GM21423 (cell line): ENCODE measurements around the gene TTC19.
"Not testable (repeated sequence)": the region's sequence is repeated elsewhere in the genome, so short reads cannot be mapped to it uniquely, and the experiment has no call there.

ENCODE experiments used
- ATAC-seq: cut with Tn5 transposase; IDR thresholded peaks from one replicate; pipeline ENCODE4 v1.9.1; 2021; ENCODE audit warnings: mild to moderate bottlenecking, moderate library complexity; ENCODE audit not compliant: unreplicated experiment

The TTC19 gene

DNA sequence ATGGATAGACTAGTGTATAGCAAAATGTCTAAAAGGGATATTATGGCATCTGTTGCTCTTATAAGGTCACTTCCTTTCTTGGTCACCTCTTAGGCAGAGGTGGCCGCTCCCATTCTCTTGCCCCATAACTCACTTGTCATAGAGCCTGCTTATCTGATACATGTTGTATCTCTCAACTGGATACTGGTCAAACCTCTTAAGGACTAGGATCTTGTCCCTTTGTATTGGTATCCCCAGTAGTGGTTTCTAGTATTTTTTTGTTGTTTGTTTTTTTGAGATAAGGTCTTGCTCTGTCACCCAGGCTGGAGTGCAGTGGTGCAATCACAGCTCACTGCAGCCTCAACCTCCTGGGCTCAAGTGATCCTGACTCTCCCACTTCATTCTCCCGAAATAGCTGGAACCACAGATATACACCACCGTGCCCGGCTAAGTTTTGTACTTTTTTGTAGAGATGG, 27.1 kb upstream of the TTC19 start:
- no peak for ATAC-seq

DNA sequence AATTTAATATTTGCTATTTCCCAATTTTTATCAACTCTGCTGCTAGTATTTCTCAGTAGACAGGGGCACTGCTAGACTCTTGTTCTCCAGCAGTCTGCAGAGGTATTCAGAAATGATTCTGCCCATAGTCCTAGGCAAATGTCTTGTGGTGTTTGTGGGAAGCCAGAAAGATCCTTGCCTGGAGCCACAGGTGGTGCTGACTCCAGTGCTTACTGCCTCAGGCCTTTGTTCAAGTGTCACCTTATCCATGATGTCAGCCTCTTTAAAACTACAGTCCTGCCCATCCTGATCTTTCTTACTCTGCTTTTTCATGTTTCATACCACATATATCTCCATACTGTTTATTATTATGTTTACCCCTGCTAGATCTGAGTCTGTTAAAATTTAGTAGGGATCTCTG, 26.6 kb upstream of the TTC19 start:
- ATAC-seq, result no peak

GRCh38 chr17:15973834-15974233, 25.8 kb upstream of the TTC19 start:
- ATAC-seq, result no peak

DNA sequence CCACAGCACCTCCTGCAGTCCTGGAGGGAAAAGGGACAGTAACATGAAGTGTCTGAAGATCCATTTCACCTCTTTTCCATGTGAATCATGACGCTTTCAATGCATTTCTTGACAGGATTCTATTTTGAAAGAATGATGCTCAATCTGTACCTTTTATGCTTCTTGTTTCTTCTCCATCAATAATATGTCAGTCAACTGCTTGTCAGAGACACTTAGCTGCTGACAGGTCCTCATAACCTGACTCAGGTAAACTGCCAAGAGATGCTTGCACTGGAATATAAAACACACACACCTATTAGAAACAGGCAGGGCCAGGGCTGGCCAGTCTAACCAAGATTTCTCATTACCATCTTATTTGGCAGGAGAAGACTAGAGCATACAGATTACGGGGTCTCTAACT, 21.7 kb upstream of the TTC19 start:
- no peak for ATAC-seq

DNA sequence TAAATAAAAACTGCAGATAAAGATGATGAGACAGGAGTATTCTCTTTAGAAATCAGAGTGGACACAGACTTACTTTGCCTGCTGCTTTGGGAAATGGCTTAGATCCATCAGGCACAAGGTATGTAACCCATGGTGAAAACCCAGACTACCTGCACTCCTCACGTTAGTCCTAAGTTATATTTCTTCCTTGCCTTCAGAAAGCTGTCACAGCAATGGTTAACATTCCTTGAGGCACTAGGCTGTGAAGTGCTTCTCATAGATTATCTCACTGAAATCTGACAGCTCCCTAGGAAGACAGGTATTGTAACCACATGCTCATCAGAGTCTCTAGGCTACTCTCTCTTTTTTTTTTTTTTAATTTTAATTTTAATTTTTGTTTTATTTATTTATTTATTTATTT, 21.0 kb upstream of the TTC19 start:
- no peak for ATAC-seq

- ATAC-seq, result not testable (repeated sequence)
Observed at GRCh38 chr17:15979013-15979412, 20.6 kb upstream of the TTC19 start.

DNA sequence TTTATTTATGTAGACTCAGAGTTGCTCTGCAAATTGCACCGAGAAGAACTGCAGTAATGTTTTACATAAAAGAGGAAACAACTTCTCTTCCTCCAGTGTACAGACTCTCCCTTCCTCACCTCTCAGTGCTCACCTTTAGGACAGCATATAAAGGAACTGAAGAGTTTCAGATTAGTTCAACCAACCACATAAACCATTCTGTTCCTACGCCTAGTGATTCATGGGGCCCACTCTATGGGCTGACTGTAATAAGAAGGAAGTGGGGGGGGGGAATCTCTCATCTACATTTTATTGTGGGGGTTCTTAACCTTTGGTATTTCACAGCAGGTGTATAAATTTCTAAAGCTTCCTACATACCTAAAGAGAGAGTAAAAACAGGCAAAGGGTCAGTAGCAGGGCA, 18.4 kb upstream of the TTC19 start:
- ATAC-seq, result peak; percentile 88

- no peak for ATAC-seq
Observed at GRCh38 chr17:15981646-15982580, 17.7 kb upstream of the TTC19 start.

GRCh38 chr17:15996322-15996721, 3.3 kb upstream of the TTC19 start:
- ATAC-seq, result no peak

DNA sequence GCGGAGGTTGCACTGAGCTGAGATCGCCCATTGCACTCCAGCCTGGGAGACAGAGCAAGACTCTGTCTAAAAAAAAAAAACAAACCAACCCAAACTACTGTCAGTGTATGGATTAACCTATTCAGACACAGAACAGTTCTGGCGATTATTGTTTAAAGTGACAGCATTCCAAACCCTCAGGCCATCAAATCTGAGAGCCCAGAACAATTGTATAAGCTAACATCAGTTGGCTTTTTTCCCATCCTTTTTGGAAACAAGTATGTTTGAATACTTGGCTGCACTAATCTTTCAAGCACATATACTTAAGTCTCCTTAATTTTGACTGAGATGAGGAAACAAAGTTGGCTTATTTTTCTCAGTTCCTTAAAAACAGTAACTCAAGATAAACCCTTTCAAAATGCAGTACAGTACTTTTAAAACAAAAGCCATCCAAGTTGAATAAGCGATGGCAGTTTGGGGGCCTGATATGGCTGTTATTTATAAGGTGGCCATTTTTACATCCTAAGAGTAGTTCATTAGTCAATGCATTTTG, 1.5 kb upstream of the TTC19 start:
- no peak for ATAC-seq

GRCh38 chr17:15999974-16000827, 577 bp downstream of the TTC19 start:
- peak; percentile 38 for ATAC-seq

DNA sequence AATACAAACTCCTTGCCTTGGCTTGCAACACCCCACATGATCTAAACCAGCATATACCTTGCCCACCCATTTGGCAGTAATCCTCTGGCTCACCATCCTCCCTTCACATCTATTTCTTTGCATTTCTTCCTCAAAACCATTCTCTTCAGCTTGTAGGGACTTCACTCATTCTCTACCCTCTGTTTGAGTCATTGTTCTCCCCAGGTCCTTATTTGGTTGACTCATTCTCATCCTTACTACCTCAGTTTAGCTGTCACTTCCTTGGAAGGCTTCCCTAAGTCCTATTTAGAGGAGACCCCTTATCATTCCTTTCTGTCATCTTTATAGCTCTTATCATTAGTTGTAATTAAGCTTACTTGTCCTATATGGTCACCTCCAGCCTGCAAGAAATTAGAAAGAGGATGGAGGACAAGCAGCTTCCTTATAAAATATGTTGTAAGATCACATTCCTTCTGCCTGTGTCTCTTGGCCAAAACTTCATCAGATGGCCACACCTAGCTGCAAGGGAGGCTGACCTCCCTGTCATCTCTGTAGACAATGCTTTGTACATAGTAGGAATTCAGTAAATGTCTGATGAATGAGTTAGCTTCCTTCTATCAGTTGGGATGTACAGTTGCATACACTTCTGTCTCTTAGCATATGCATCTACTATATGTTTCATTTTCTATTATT, 1.7 kb downstream of the TTC19 start:
- ATAC-seq, result no peak

GRCh38 chr17:16002708-16003260, 3.2 kb downstream of the TTC19 start:
- no peak for ATAC-seq

DNA sequence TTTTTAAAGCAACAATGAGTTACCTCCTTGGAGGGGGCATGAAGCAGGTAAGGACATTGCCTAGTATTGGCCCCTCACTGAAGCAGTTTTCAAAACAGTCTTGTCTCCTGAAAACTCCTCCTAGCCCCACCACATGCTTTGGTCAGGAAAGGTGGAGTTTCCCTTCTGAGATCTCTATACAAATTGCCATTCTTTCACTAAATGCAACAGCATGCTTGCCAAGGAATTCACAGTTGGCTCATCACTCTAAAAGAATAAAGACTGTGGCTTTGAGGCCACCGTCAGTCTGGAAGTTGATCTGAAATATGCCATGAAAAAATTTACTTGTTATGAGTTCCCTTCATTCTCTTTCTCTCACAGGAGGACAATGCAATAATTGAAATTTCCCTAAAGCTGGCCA, 4.2 kb downstream of the TTC19 start:
- ATAC-seq, result no peak

GRCh38 chr17:16005636-16006035, 6.0 kb downstream of the TTC19 start:
- no peak for ATAC-seq

- no peak for ATAC-seq
Observed at GRCh38 chr17:16007439-16007838, 7.8 kb downstream of the TTC19 start.

- ATAC-seq, result no peak
Observed at GRCh38 chr17:16013943-16014407, 14.4 kb downstream of the TTC19 start.

- no peak for ATAC-seq
Observed at GRCh38 chr17:16019347-16019746, 19.7 kb downstream of the TTC19 start.

- ATAC-seq, result no peak
Observed at GRCh38 chr17:16023881-16024280, 24.3 kb downstream of the TTC19 start.

DNA sequence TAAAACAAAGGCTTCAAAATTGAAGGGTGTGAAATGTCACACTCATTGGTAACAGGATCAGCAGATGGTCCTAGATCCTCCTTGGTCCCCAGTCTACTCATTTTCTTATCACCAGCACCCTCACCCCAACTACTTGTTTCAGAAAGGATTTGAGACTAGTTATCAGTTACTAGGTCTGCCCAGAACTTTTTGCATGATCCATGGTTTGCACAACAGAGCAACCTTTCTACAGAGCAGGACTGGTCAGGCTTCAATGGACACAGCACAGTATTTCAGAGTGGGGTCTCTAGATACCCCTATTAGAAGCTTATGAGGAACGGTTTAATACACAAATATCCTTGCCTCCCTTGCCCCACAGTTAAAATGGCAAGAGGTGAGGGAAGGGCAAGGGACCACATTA, 25.6 kb downstream of the TTC19 start:
- no peak for ATAC-seq

DNA sequence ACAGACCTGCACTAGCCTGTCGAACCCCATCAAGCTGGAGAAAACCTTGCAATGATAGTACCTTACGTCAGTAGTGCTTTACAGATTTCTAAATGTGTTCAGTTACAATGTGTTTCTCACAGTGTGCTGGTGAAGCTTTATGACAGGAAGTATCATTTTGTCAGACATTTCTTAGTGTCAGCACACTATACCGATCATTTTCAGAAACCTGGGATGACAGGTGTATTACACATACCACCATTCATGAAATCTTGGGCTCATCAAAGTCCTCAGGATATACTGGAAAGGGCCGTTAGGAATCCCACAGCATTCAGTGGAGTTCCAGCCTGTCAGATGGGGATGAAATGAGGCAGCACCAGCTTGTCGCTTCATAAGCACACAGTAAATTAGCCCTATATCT, 27.3 kb downstream of the TTC19 start:
- ATAC-seq, result no peak
